Gastroesophageal sphincter (tissue), 3 donors: Measurements from ENCODE around the gene VPS11.

ENCODE experiments used
- POLR2A ChIP-seq, 2 donors: fragments of 450-650 bp; IDR thresholded peaks; one replicate each; pipeline ENCODE4 v1.6.1; 2017; ENCODE audit warnings: antibody characterized with exemption in 2 of 2, mild to moderate bottlenecking in 2 of 2, moderate library complexity in 1 of 2
- POLR2AphosphoS5 ChIP-seq: sonication (generic); formaldehyde crosslinking; IDR thresholded peaks from one replicate; pipeline ENCODE4 v1.6.1; 2017; ENCODE audit warnings: antibody characterized with exemption
- TF ChIP-seq, protein P1 (sequence below), 4 experiments: fragments of 200-600 bp in 2 of 4; fragments of 450-650 bp in 2 of 4; sonication (generic) in 1 of 4; IDR thresholded peaks; one replicate each; pipeline ENCODE4 v1.5.1; 2017 to 2019; ENCODE audit warnings: antibody characterized with exemption in 4 of 4, mild to moderate bottlenecking in 2 of 4, moderate library complexity in 2 of 4

DNA sequence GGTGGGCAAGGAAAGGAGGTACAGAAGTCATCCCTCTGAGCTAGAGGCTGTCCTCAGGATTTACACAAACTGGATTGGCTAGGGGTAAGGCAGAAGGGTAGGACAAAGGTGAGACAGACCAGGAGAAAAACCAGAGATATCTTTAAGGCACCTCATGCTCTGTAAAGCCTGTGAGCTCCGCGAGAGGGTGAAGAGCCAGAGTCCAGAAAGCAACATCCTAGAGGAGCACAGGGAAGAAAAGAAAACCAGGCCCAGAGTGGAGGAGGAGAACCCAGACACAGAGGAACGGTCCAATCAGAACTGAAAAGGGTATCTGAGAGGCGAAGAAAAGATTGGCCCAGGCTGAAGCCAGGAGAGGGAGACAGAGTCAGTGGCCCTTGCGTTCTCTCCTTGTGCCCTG lies 42.1 kb upstream of the VPS11 start:
- TF ChIP-seq, protein P1, sequence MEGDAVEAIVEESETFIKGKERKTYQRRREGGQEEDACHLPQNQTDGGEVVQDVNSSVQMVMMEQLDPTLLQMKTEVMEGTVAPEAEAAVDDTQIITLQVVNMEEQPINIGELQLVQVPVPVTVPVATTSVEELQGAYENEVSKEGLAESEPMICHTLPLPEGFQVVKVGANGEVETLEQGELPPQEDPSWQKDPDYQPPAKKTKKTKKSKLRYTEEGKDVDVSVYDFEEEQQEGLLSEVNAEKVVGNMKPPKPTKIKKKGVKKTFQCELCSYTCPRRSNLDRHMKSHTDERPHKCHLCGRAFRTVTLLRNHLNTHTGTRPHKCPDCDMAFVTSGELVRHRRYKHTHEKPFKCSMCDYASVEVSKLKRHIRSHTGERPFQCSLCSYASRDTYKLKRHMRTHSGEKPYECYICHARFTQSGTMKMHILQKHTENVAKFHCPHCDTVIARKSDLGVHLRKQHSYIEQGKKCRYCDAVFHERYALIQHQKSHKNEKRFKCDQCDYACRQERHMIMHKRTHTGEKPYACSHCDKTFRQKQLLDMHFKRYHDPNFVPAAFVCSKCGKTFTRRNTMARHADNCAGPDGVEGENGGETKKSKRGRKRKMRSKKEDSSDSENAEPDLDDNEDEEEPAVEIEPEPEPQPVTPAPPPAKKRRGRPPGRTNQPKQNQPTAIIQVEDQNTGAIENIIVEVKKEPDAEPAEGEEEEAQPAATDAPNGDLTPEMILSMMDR (IDR thresholded peaks at IDR 0.05) = no peak
- no peak for TF ChIP-seq POLR2A (IDR thresholded peaks at IDR 0.05)
- no peak for TF ChIP-seq POLR2AphosphoS5
